ENCODE results near the gene SOX30.

DNA sequence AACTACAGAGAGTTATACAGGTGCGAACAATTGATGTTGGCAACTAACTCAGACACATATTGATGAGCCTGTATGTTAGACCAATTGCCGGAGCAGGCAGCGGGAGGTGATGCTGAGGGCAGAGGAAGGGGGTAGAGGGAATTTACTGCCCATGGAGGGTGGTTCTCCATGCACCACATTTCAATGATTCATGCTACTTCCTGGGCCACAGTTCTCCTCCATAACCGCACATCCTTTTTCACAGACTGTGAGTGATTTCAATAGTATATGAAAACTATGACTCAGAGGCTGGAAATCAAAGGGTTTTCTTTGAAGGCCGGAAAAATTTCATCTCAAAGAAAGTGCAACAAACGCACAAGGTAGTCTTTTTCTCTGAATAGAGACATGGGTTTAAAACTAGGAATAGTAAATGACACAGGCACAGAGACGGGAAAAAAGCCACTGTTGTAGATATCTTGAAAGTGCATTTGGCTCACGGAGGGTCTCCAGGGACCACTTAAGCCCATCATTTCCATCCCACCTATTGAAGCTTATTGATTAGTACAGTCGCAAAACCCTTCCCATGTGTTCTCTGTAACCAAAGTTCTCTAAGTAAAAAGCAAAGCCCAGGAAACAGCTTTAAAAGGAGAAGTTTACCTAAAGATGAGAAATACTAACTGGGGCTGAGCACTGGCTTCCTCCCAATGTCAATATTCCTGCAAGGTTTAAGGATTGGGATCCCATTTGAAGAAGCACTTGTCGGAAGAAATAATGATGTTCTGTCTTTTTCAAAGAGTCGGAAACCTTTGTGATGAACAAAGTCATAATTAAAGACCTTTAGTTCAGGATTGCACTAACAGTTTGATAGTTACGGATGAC lies 48.7 kb downstream of the SOX30 start:
- TF ChIP-seq, protein P1, sequence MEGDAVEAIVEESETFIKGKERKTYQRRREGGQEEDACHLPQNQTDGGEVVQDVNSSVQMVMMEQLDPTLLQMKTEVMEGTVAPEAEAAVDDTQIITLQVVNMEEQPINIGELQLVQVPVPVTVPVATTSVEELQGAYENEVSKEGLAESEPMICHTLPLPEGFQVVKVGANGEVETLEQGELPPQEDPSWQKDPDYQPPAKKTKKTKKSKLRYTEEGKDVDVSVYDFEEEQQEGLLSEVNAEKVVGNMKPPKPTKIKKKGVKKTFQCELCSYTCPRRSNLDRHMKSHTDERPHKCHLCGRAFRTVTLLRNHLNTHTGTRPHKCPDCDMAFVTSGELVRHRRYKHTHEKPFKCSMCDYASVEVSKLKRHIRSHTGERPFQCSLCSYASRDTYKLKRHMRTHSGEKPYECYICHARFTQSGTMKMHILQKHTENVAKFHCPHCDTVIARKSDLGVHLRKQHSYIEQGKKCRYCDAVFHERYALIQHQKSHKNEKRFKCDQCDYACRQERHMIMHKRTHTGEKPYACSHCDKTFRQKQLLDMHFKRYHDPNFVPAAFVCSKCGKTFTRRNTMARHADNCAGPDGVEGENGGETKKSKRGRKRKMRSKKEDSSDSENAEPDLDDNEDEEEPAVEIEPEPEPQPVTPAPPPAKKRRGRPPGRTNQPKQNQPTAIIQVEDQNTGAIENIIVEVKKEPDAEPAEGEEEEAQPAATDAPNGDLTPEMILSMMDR (IDR thresholded peaks at IDR 0.05): no peak
- TF ChIP-seq ZFX (IDR thresholded peaks at IDR 0.05; ENCODE audit: borderline replicate concordance): no peak

All from 22Rv1 (cell line).